ENCODE results near the gene RAD51B. TPM values are rescaled to one million over a fixed set of nuclear protein-coding genes. Genes with fewer than 3 reads are reported as not detected.

The RAD51B gene
- total and polyA plus RNA-seq, 2 of the 13 experiments (the other 11 are each of a cell fraction or from before 2014, with no cell fraction given) = 7.0 to 9.5 TPM

GRCh38 chr14:68295316-68295816 is 475.8 kb downstream of the RAD51B start (continued):
- 0 out of 2 replicates have a peak, but pooled peaks have one; percentile 54 for TF ChIP-seq ESRRA (CRISPR knock-in tag; IDR thresholded peaks at IDR 0.05; ENCODE audit: low read depth)
- TF ChIP-seq FOSL2 (CRISPR knock-in tag; IDR thresholded peaks at IDR 0.05) = peak; percentile 46
- 0 out of 2 replicates have a peak, but pooled peaks have one; percentile 46 for TF ChIP-seq AHR (CRISPR knock-in tag; IDR thresholded peaks at IDR 0.05)
- peak; percentile 77; the same call in 1 of the 2 replicates for TF ChIP-seq RERE (CRISPR knock-in tag; IDR thresholded peaks at IDR 0.05; ENCODE audit: low read depth)
- no peak for TF ChIP-seq FOXA1 (IDR thresholded peaks at IDR 0.05)
- TF ChIP-seq FOXA1 (CRISPR knock-in tag; IDR thresholded peaks at IDR 0.05) = peak; percentile 60
- TF ChIP-seq ARID3A (IDR thresholded peaks at IDR 0.05; ENCODE audit: low read depth, low read length) = peak; percentile 64; the same call in 1 of the 2 replicates
- peak; percentile 100 for TF ChIP-seq SP5 (CRISPR knock-in tag; IDR thresholded peaks at IDR 0.05; ENCODE audit: borderline replicate concordance, low read depth)
- peak; percentile 87 for TF ChIP-seq SOX5 (CRISPR knock-in tag; IDR thresholded peaks at IDR 0.05; ENCODE audit: borderline replicate concordance)
- peak; percentile 71; the same call in 1 of the 2 replicates for TF ChIP-seq ZBTB3 (CRISPR knock-in tag; IDR thresholded peaks at IDR 0.05; ENCODE audit: borderline replicate concordance, low read depth)
- no peak for TF ChIP-seq PHF8 (CRISPR knock-in tag; IDR thresholded peaks at IDR 0.05)
- TF ChIP-seq ZNF761 (CRISPR knock-in tag; conservative IDR thresholded peaks at IDR 0.05) = 0 out of 2 replicates have a peak, but pooled peaks have one; percentile 64
- TF ChIP-seq UBTF (CRISPR knock-in tag; IDR thresholded peaks at IDR 0.05) = peak; percentile 38; the same call in 1 of the 2 replicates
- TF ChIP-seq HDAC2 (CRISPR knock-in tag; IDR thresholded peaks at IDR 0.05) = peak; percentile 89
- 0 out of 2 replicates have a peak, but pooled peaks have one; percentile 10 for TF ChIP-seq ZNF589 (CRISPR knock-in tag; conservative IDR thresholded peaks at IDR 0.05)
- peak; percentile 97 for TF ChIP-seq PITX1 (CRISPR knock-in tag; IDR thresholded peaks at IDR 0.05)
- TF ChIP-seq PPARG (CRISPR knock-in tag; conservative IDR thresholded peaks at IDR 0.05) = peak; percentile 68
- TF ChIP-seq NONO (IDR thresholded peaks at IDR 0.05) = no peak
- peak; percentile 39; the same call in 1 of the 2 replicates for TF ChIP-seq NONO (CRISPR knock-in tag; conservative IDR thresholded peaks at IDR 0.05)
- peak; percentile 77 for TF ChIP-seq GATA4 (IDR thresholded peaks at IDR 0.05; ENCODE audit: borderline replicate concordance, low read depth)
- peak; percentile 94 for TF ChIP-seq HMG20B (CRISPR knock-in tag; conservative IDR thresholded peaks at IDR 0.05)
- no peak for TF ChIP-seq ZNF496 (CRISPR knock-in tag; IDR thresholded peaks at IDR 0.05; ENCODE audit: insufficient replicate concordance)
- 0 out of 2 replicates have a peak, but pooled peaks have one; percentile 24 for TF ChIP-seq FOXC1 (CRISPR knock-in tag; IDR thresholded peaks at IDR 0.05; ENCODE audit: borderline replicate concordance)

Measured in HepG2 (cell line).